Mesendoderm (in vitro differentiated cells): ENCODE data around the gene GSTM2. TPM values are rescaled to one million over a fixed set of nuclear protein-coding genes. Genes with fewer than 3 reads are reported as not detected.

Source experiments
- DNase-seq: peaks from one replicate; pipeline ENCODE4 v3.0.0; 2013
- H2AK5ac ChIP-seq: 2 replicates; pipeline ENCODE4 v1.6.1; 2013; ENCODE audit warnings: low read length, inconsistent platforms
- H2BK120ac ChIP-seq: 2 replicates; pipeline ENCODE4 v1.6.1; 2013; ENCODE audit warnings: low read depth, mild to moderate bottlenecking, low read length, moderate library complexity, mixed read lengths
- H2BK15ac ChIP-seq: replicated peaks from 2 replicates; pipeline ENCODE4 v1.6.1; 2013; ENCODE audit warnings: low read depth, mild to moderate bottlenecking, moderate library complexity
- H2BK5ac ChIP-seq: 2 replicates; pipeline ENCODE4 v1.6.1; 2013; ENCODE audit warnings: low read length, inconsistent platforms
- H3K18ac ChIP-seq: 2 replicates; pipeline ENCODE4 v1.6.1; 2013; ENCODE audit warnings: mild to moderate bottlenecking, low read length, mixed read lengths
- H3K23ac ChIP-seq: one replicate; pipeline ENCODE4 v1.6.1; 2013; ENCODE audit warnings: low read length
- H3K27ac ChIP-seq: 2 replicates; pipeline ENCODE4 v1.5.1; 2013; ENCODE audit warnings: low read depth, mild to moderate bottlenecking, inconsistent platforms, low read length, moderate library complexity
- H3K27me3 ChIP-seq: 2 replicates; pipeline ENCODE4 v1.6.1; 2013; ENCODE audit warnings: low read length, control low read depth, mild to moderate bottlenecking, inconsistent platforms; ENCODE audit not compliant: insufficient read depth, poor library complexity
- H3K36me3 ChIP-seq: 2 replicates; pipeline ENCODE4 v1.6.1; 2013; ENCODE audit warnings: low read length, inconsistent platforms; ENCODE audit not compliant: control insufficient read depth, insufficient read depth
- H3K4ac ChIP-seq: one replicate; pipeline ENCODE4 v1.6.1; 2013; ENCODE audit warnings: low read depth, mild to moderate bottlenecking, low read length, moderate library complexity
- H3K4me1 ChIP-seq: 2 replicates; pipeline ENCODE4 v1.6.1; 2013; ENCODE audit warnings: low read depth, low read length, inconsistent platforms; ENCODE audit not compliant: control insufficient read depth
- H3K4me2 ChIP-seq: 2 replicates; pipeline ENCODE4 v1.6.1; 2013; ENCODE audit warnings: low read length
- H3K4me3 ChIP-seq: 2 replicates; pipeline ENCODE4 v1.5.1; 2013; ENCODE audit warnings: mild to moderate bottlenecking, low read length
- H3K56ac ChIP-seq: one replicate; pipeline ENCODE4 v1.6.1; 2013; ENCODE audit warnings: low read length
- H3K79me1 ChIP-seq: 2 replicates; pipeline ENCODE4 v1.6.1; 2013; ENCODE audit warnings: low read length, inconsistent platforms
- H3K79me2 ChIP-seq: 2 replicates; pipeline ENCODE4 v1.6.1; 2013; ENCODE audit warnings: mild to moderate bottlenecking, low read length; ENCODE audit not compliant: control insufficient read depth, insufficient read depth
- H3K9ac ChIP-seq: 2 replicates; pipeline ENCODE4 v1.6.1; 2013; ENCODE audit warnings: low read length, inconsistent platforms
- H4K5ac ChIP-seq: one replicate; pipeline ENCODE4 v1.6.1; 2013; ENCODE audit warnings: low read length
- H4K8ac ChIP-seq: one replicate; pipeline ENCODE4 v1.6.1; 2013; ENCODE audit warnings: low read depth, mild to moderate bottlenecking, control low read depth, low read length, moderate library complexity
- WGBS: extraction: QIAGEN DNeasy Blood & Tissue Kit; methylation state at CpG from one replicate; pipeline ENCODE4 v1.1.7; 2013; ENCODE audit warnings: low lambda C conversion rate, missing lambda C conversion rate; ENCODE audit not compliant: insufficient coverage; ENCODE audit errors: extremely low coverage; 5-methylcytosine and 5-hydroxymethylcytosine counted together
- polyA plus RNA-seq, 2 experiments: library from polyadenylated mRNA; stranded (reverse); fragments of 200-250 nt; gene quantifications; one replicate each; pipeline ENCODE4 v1.2.3, GENCODE V29; 2013

Gene GSTM2
- polyA plus RNA-seq (2013, experiment 1 of 2), result 10.1 TPM
- polyA plus RNA-seq (2013, experiment 2 of 2), result 10.5 TPM

DNA sequence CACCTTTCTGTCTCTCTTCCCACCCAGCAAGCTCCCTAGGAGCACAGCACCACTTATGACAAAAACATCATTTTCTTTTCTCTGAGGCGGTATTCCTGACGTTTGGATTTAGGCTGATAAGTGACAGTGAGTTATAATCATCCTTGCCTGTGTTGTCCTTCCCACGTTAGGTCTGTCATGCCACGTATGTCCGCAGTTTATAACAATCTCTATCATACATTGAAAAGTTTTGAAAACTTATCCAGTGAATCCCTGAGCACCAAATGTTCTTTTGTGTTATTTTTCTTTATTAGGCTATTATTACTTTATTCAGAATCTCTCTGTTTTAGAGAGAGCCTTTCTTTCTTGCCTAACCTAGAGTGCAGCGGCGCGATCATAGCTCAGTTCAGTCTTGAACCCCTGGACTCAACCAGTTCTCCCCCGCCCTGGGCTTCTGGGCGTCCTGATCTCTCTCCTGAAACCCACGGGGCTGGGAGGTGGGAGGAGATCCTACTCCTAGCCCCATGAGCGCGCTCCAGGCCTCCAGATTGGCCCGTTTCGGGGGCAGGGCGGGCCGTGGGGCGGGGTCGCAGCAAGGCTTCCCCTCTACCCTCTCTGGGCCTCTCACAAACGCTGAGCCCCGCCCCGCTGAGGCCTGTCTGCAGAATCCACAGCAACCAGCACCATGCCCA lies at the start of gene GSTM2:
Gene GSTM2, plus strand, starts transcription at position 606 of the 671 bp plus-strand sequence. Its CDS starts 59 bp downstream, at position 665.
- Histone ChIP-seq H3K4me3 (no peak within 1 kb of the TSS), H2BK5ac (no peak within 1 kb of the TSS), H3K4me2 (peak within 1 kb of the TSS; percentile 40), H3K9ac (peak within 1 kb of the TSS; percentile 49), H3K27me3 (no peaks in the 10 kb centered on the region), H3K36me3 (no peaks in the 10 kb centered on the region), H4K8ac (no peak within 1 kb of the TSS), H2AK5ac (no peak within 1 kb of the TSS), H2BK120ac (no peak within 1 kb of the TSS), H4K5ac (no peak within 1 kb of the TSS), H2BK15ac (no peak within 1 kb of the TSS), H3K4ac (no peak within 1 kb of the TSS), H3K23ac (peak within 1 kb of the TSS; percentile 66), H3K79me2 (no peaks in the 10 kb centered on the region), H3K18ac (peak within 1 kb of the TSS; percentile 32), H3K4me1 (no peaks in the 10 kb centered on the region), H3K56ac (peak within 1 kb of the TSS; percentile 50), H3K27ac (no peak within 1 kb of the TSS), H3K79me1 (no peaks in the 10 kb centered on the region)
- no CpG with 5 or more reads among the region's 22 CpGs for WGBS
- DNase-seq, result peak; percentile 93

DNA sequence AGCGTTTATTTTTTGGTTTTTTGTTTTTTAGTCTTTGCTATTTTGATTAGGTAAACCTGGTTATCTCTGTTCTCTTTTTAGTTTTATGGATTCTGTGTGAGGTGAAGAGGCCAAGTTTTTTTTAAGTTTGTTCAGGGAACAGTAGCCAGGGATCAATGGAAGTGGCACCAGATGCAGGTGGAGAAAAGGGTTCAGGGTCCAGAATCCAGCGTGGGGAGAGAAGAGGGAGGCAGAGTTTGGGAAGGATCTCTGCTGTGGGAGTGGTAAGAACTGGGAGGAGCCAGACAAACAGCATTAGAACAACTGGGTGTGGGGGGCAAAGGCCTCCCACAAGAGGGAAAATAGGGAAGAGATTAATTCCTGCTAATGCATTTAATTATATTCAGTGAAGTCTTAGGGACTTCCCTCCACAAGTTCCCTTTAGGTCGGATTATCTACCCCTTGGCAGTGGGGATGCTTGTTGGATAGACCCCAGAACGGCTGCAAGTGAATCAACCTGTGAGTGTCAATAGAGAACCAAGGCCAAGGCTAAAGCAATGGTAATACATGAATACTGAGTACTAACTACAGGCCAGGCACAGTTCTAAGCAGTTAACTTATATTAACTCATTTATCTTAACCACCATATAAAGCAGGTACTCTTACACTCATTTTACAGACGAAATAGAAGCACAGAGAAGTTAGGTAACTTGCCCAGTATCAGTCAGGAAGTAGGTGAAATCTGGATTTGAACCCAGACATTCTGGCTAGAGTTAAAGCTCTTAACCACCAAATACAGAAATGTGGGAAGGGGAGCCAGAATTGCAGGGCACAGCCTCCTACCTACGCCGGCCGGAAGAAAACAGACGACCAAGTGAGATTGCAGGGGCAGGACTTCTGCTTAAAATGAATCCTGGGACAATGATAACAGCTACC lies 48.9 kb upstream of the GSTM2 start:
- Histone ChIP-seq H2BK5ac (peak overlapping the region; percentile 43), H4K8ac (no peak overlapping the region), H2AK5ac (no peak overlapping the region), H3K56ac (peak overlapping the region; percentile 91), H3K36me3 (no peaks in the 10 kb centered on the region), H3K4ac (no peak overlapping the region), H3K9ac (peak overlapping the region; percentile 71), H3K27me3 (no peaks in the 10 kb centered on the region), H3K18ac (no peak overlapping the region), H3K79me2 (peaks cover 29% of the 10 kb centered on the region), H2BK15ac (no peak overlapping the region), H2BK120ac (no peak overlapping the region), H3K79me1 (peaks cover 19% of the 10 kb centered on the region), H3K4me1 (peaks cover 2% of the 10 kb centered on the region), H4K5ac (no peak overlapping the region), H3K23ac (no peak overlapping the region), H3K4me2 (peak overlapping the region; percentile 85), H3K4me3 (no peak overlapping the region), H3K27ac (no peak overlapping the region)
- no CpG with 5 or more reads among the region's 9 CpGs for WGBS
- no peak for DNase-seq

DNA sequence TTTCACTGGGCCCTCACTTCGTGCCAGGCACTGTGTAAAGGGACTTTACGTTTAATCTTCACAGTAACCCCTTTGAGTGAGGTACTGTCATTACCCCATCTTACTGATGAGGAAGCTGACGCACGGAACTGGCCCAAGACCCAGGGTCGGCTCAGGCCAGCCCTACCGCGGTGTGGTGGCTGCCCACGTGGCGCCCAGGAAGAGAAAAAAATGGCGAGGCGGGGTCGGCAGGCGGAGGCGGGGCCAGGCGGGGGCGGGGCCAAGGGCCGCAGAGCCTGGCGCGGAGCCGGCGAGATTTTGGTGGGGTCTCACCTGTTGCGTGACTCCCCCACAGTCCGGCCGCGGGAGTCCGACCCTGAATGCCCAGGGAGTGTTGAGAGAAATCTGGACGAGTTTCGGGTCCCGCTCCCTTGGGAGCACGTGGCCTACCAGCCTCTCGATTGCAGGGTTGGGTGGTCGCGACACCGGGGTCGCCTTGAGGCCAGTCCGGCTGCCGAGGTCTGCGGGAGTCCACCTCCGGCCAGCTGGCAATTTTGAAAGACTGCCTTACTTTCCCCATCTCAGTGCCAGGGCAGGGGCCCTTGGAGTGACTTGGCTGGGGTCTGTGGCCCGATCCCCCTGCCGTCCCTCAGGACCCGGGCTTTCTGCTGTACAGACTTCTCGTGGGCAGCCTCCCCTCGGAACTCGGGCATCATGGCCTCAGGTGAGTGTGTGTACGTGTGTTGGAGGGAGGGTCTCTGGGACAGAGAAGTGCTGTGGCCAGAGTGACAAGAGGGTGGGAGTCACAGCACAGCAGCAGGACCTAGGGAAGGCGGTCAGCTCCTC lies 48.1 kb upstream of the GSTM2 start, which contains the start of the genes AMPD2 and GNAT2:
Gene AMPD2, plus strand, starts transcription at position 262 of the 825 bp plus-strand sequence. CDS start 1,339 bp downstream, outside the sequence.
Gene GNAT2, minus strand, starts transcription at position 41 of the 825 bp plus-strand sequence. CDS start 6,746 bp downstream, outside the sequence.
- peak within 1 kb of the TSS; percentile 98 for H3K4me2 ChIP-seq
- peaks cover 30% of the 10 kb centered on the region for H3K79me2 ChIP-seq
- no peak within 1 kb of the TSS for H4K8ac ChIP-seq
- peak within 1 kb of the TSS; percentile 89 for H3K4me3 ChIP-seq
- DNase-seq, result peak; percentile 85
- no CpG with 5 or more reads among the region's 47 CpGs for WGBS
- no peak within 1 kb of the TSS for H2BK120ac ChIP-seq
- peak within 1 kb of the TSS; percentile 59 for H2AK5ac ChIP-seq
- peak within 1 kb of the TSS; percentile 49 for H3K4ac ChIP-seq
- H3K23ac ChIP-seq, result peak within 1 kb of the TSS; percentile 90
- peaks cover 21% of the 10 kb centered on the region for H3K79me1 ChIP-seq
- H2BK15ac ChIP-seq, result no peak within 1 kb of the TSS
- peaks cover 2% of the 10 kb centered on the region for H3K4me1 ChIP-seq
- H3K18ac ChIP-seq, result peak within 1 kb of the TSS; percentile 42
- no peaks in the 10 kb centered on the region for H3K36me3 ChIP-seq
- peak within 1 kb of the TSS; percentile 78 for H2BK5ac ChIP-seq
- peak within 1 kb of the TSS; percentile 60 for H3K27ac ChIP-seq
- H3K9ac ChIP-seq, result peak within 1 kb of the TSS; percentile 97
- no peaks in the 10 kb centered on the region for H3K27me3 ChIP-seq
- peak within 1 kb of the TSS; percentile 96 for H3K56ac ChIP-seq
- H4K5ac ChIP-seq, result no peak within 1 kb of the TSS

DNA sequence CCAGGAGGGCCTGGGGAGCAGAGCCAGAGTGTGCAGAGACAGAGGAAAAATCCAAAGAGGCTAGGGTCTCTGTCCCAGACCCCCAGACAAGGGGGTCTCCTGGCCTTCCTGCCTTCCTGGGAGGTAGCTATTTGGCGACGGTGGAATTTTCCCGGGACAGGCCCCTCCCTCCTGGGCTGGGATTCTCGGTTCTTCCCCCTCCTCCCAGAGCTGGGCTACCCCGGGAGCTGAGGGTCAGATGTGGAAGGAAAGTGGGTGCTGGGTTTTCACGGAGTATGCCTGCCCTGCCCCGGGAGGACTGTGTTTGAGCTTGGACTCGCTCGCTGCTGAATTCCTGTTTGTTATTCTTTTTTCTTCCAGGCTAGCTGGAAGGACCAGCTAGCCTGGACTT lies 47.5 kb upstream of the GSTM2 start:
- no peak overlapping the region for H4K8ac ChIP-seq
- peaks cover 2% of the 10 kb centered on the region for H3K4me1 ChIP-seq
- peak overlapping the region; percentile 96 for H3K56ac ChIP-seq
- H3K9ac ChIP-seq, result peak overlapping the region; percentile 97
- H3K27me3 ChIP-seq, result no peaks in the 10 kb centered on the region
- H3K27ac ChIP-seq, result peak overlapping the region; percentile 60
- peak overlapping the region; percentile 78 for H2BK5ac ChIP-seq
- H2AK5ac ChIP-seq, result peak overlapping the region; percentile 59
- WGBS, result no CpG with 5 or more reads among the region's 9 CpGs
- H3K79me1 ChIP-seq, result peaks cover 23% of the 10 kb centered on the region
- no peak overlapping the region for H3K4ac ChIP-seq
- peak; percentile 67 for DNase-seq
- no peak overlapping the region for H2BK120ac ChIP-seq
- peak overlapping the region; percentile 89 for H3K4me3 ChIP-seq
- peak overlapping the region; percentile 98 for H3K4me2 ChIP-seq
- H2BK15ac ChIP-seq, result no peak overlapping the region
- peaks cover 30% of the 10 kb centered on the region for H3K79me2 ChIP-seq
- H3K23ac ChIP-seq, result peak overlapping the region; percentile 90
- H4K5ac ChIP-seq, result no peak overlapping the region
- H3K18ac ChIP-seq, result peak overlapping the region; percentile 42
- no peaks in the 10 kb centered on the region for H3K36me3 ChIP-seq

DNA sequence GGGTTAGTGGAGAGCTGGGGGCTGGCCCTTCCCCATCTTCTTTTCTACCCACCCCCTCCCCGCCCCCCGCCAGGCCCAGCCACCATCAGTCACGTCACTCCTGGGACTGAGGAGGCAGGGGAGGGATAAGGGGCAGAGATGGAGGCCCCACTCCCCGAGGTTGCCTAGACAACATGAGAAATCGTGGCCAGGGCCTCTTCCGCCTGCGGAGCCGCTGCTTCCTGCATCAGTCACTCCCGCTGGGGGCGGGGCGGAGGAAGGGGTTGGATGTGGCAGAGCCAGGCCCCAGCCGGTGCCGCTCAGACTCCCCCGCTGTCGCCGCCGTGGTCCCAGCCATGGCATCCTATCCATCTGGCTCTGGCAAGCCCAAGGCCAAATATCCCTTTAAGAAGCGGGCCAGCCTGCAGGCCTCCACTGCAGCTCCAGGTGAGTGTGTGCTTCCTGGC lies 47.0 kb upstream of the GSTM2 start:
- Histone ChIP-seq H3K9ac (peak overlapping the region; percentile 97), H4K5ac (no peak overlapping the region), H3K27me3 (no peaks in the 10 kb centered on the region), H3K79me1 (peaks cover 23% of the 10 kb centered on the region), H3K4me3 (peak overlapping the region; percentile 89), H2BK5ac (no peak overlapping the region), H3K18ac (peak overlapping the region; percentile 42), H3K36me3 (no peaks in the 10 kb centered on the region), H3K23ac (no peak overlapping the region), H3K4me1 (peaks cover 2% of the 10 kb centered on the region), H3K4ac (no peak overlapping the region), H2BK120ac (no peak overlapping the region), H4K8ac (no peak overlapping the region), H2BK15ac (no peak overlapping the region), H2AK5ac (no peak overlapping the region), H3K4me2 (peak overlapping the region; percentile 98), H3K27ac (no peak overlapping the region), H3K56ac (peak overlapping the region; percentile 96), H3K79me2 (peaks cover 30% of the 10 kb centered on the region)
- DNase-seq, result peak; percentile 96
- WGBS, result no CpG with 5 or more reads among the region's 18 CpGs
